ENCODE results near the gene HSD3B2.

HSD3B2 gene

DNA sequence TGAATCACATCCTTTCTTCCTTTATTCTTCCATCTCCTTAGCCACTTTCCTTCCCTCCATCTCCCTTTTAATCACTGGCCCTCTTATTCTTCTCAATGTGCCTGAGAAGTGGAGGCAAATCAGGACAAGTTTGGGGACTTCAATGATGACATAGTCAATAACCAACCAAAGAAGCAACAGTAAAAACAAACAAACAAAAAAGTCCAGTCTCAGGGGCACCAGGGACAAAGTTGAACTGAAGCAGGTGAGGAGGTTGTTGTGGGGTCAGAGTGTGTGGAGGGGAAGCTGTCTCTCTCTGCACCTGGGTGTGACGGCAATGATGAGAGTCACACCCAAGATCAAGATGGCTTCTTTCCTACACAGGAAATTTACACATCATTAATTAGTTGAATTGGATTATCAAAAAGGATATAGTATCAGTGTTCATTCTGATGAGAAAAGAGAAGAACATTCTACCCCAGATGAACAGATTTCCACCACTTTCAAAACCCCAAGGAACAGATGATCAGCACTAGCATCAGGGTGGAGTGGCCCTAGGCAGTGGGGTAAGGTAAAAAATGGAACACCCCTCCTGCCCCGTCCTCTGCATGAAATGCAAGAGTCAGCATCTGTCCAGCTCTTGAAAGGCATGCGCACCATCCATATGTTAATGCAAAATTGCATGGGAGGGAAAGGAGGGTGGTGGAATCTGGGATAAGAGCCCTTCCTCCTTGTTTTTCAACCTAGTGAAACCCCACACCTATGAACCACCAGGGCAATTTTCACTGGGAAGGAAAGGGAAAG is 32.6 kb downstream of the HSD3B2 start:
- Histone ChIP-seq H3K4me2 (ENCODE audit: low read length) (no peak overlapping the region), H3K9ac (no peak overlapping the region), H3K79me2 (no peaks in the 10 kb centered on the region), H3K4me1 (no peaks in the 10 kb centered on the region), H3K9me3 (ENCODE audit: control insufficient read depth, low read length) (no peaks in the 10 kb centered on the region), H3K27ac (no peak overlapping the region), H3K4me3 (ENCODE audit: low read depth, low read length) (no peak overlapping the region), H3K36me3 (ENCODE audit: control insufficient read depth, insufficient read depth, low read length) (no peaks in the 10 kb centered on the region), H2AFZ (no peak overlapping the region), H3K27me3 (ENCODE audit: control insufficient read depth, insufficient read depth, low read length) (no peaks in the 10 kb centered on the region)
- no peak for TF ChIP-seq CTCF (IDR thresholded peaks at IDR 0.05)

- no peaks in the 10 kb centered on the region for H3K27me3 ChIP-seq (ENCODE audit: control insufficient read depth, insufficient read depth, low read length)
- H3K4me3 ChIP-seq (ENCODE audit: low read depth, low read length): no peak overlapping the region
- H3K79me2 ChIP-seq: no peaks in the 10 kb centered on the region
- H3K4me2 ChIP-seq (ENCODE audit: low read length): no peak overlapping the region
- no peak overlapping the region for H2AFZ ChIP-seq
- H3K9me3 ChIP-seq (ENCODE audit: control insufficient read depth, low read length): no peaks in the 10 kb centered on the region
- H3K9ac ChIP-seq: no peak overlapping the region
- H3K36me3 ChIP-seq (ENCODE audit: control insufficient read depth, insufficient read depth, low read length): no peaks in the 10 kb centered on the region
- H3K4me1 ChIP-seq: no peaks in the 10 kb centered on the region
- H3K27ac ChIP-seq: no peak overlapping the region
- no peak for TF ChIP-seq CTCF (IDR thresholded peaks at IDR 0.05)
These were observed 33.2 kb downstream of the HSD3B2 start for GRCh38 chr1:119448127-119448511.

GRCh38 chr1:119449971-119450370 is 35.0 kb downstream of the HSD3B2 start:
- Histone ChIP-seq H3K36me3 (ENCODE audit: control insufficient read depth, insufficient read depth, low read length) (no peaks in the 10 kb centered on the region), H3K4me1 (no peaks in the 10 kb centered on the region), H3K9me3 (ENCODE audit: control insufficient read depth, low read length) (no peaks in the 10 kb centered on the region), H2AFZ (no peak overlapping the region), H3K4me2 (ENCODE audit: low read length) (no peak overlapping the region), H3K27ac (no peak overlapping the region), H3K79me2 (no peaks in the 10 kb centered on the region), H3K4me3 (ENCODE audit: low read depth, low read length) (no peak overlapping the region), H3K9ac (no peak overlapping the region), H3K27me3 (ENCODE audit: control insufficient read depth, insufficient read depth, low read length) (no peaks in the 10 kb centered on the region)
- TF ChIP-seq CTCF (IDR thresholded peaks at IDR 0.05): no peak

- no peak overlapping the region for H3K4me2 ChIP-seq (ENCODE audit: low read length)
- H3K79me2 ChIP-seq: no peaks in the 10 kb centered on the region
These were observed 36.2 kb downstream of the HSD3B2 start for GRCh38 chr1:119451158-119451557.

More at GRCh38 chr1:119451158-119451557, 36.2 kb downstream of the HSD3B2 start:
- no peaks in the 10 kb centered on the region for H3K4me1 ChIP-seq
- TF ChIP-seq CTCF (IDR thresholded peaks at IDR 0.05): no peak
- no peak overlapping the region for H3K9ac ChIP-seq
- H2AFZ ChIP-seq: no peak overlapping the region
- H3K27me3 ChIP-seq (ENCODE audit: control insufficient read depth, insufficient read depth, low read length): no peaks in the 10 kb centered on the region
- H3K9me3 ChIP-seq (ENCODE audit: control insufficient read depth, low read length): no peaks in the 10 kb centered on the region
- H3K36me3 ChIP-seq (ENCODE audit: control insufficient read depth, insufficient read depth, low read length): no peaks in the 10 kb centered on the region
- H3K4me3 ChIP-seq (ENCODE audit: low read depth, low read length): no peak overlapping the region
- no peak overlapping the region for H3K27ac ChIP-seq

Data from parathyroid adenoma (tissue), 2 donors.